GM19099 (cell line): ENCODE measurements around the gene ITGA2.

Source experiments
- POLR2A ChIP-seq: IDR thresholded peaks from 3 replicates; pipeline ENCODE4 v1.6.1; 2011; ENCODE audit warnings: low read depth; ENCODE audit not compliant: insufficient read length; ENCODE audit errors: extremely low read depth

The ITGA2 gene

DNA sequence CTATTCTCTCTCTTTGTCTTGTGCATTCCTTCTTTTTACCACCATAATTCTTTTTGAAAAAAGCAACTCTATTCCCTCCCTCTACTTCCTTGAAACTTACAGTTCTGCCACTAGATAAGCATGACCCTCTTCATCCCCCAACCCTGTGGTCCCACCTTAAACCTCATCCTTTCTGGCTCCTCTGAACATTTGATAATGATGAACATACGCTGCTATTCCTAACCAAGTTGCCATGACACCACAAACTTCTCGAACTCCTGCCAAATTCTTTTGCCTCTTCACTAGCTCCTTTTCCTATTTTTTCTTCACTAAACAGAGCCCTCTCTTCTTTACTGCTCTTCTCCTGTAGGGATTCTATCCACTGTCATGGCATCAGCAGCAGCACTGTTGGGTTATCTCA, 63.3 kb downstream of the ITGA2 start:
- no peak for TF ChIP-seq POLR2A

- no peak for TF ChIP-seq POLR2A
These were observed 64.2 kb downstream of the ITGA2 start for GRCh38 chr5:53053364-53053763.

DNA sequence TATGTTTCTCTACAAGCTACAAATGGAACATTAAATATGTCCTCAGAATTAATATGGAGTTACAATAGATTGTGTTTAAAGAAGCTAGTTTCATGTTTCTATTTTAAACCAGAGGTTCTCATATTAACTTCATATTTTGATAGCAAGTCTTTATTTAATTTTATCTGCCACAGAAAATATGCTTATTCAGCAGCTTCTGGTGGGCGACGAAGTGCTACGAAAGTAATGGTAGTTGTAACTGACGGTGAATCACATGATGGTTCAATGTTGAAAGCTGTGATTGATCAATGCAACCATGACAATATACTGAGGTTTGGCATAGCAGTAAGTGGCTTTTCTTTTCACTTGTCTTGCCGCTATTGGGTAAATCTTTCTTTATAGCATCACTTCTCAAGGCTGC, 66.2 kb downstream of the ITGA2 start:
- no peak for TF ChIP-seq POLR2A

GRCh38 chr5:53059281-53059680, 70.1 kb downstream of the ITGA2 start:
- TF ChIP-seq POLR2A: no peak

- no peak for TF ChIP-seq POLR2A
These were observed 74.0 kb downstream of the ITGA2 start for GRCh38 chr5:53063176-53063575.

GRCh38 chr5:53063791-53064190, 74.6 kb downstream of the ITGA2 start:
- no peak for TF ChIP-seq POLR2A

DNA sequence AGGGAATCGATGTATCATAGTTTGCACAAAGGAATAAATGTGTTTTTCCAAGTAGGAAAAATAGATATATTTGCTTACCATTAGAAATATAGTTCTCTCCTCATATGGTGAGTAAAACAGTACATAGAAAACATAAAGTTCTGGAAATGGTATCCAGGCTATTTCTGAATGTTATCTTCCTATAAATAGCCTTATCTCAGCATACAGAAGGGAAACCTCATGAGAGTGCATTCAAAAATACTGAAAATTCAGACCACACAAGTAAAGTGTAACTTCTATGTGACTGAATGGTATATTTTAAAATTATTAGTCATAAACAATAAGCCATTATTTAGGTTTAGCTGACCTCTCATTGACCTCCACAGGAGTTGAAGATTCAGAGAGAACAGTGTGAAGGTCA, 76.9 kb downstream of the ITGA2 start:
- no peak for TF ChIP-seq POLR2A

DNA sequence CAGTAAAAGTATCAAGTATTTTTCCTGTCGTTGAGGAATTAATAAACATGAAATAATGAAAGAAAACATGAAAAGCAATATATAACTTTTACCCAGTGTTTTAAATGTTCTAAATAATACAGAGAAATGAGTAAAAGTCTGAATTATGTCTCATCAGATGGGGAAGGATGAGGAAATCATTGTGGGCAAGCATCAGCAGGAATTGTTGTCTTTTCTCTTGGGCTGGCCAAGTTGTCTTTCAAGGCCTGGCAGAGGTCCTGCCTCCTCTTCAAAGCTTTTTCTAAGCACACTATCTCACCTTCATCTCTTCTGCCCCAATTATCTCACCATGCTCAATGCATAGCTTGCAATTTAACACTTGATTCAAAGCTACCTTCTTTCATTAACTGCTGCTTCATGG, 78.5 kb downstream of the ITGA2 start:
- TF ChIP-seq POLR2A: no peak

DNA sequence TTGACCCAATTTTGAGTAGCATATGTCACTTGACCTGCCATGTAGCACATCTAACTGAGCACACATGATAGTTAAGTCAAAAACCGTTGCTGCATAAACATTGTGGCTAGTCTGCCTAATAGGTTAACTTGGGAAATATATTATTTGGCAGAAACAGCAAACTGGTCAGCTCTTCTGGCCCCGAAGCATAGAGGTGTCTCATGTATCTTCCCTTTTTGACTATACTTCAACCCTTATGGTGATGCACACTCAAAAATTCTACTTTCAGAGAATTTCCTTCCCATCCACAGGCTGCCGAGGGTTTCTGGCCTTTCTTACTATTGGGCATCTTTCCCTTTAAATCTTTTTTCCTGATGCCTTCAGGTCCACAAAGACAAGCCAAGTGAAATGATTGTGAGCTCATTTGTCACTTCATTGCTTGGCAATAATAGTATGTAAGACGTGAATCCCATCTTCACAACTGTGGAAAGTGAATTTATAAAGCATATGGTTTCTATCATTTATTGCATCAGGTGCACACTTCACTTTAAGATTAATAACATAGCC, 79.2 kb downstream of the ITGA2 start:
- no peak for TF ChIP-seq POLR2A

GRCh38 chr5:53069626-53070025, 80.5 kb downstream of the ITGA2 start:
- TF ChIP-seq POLR2A: no peak

DNA sequence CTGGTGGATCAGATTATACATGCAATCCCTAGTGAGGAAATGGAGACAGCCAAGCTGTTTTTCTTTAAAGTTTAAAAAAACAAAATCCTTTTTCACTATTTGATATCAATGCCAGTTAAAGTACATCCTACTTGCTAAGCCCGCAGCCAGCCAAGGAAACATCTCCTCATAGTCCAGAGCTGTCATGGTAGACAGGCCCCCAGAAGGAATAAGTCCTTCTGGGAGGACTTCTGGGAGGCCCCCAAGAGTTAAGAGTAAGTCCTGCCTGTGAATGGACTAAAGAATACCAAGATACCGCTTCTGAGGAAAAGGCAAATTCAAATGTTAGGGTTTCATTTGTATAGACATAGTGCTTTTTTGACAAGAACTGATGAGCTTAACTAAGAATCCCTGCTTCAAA, 82.1 kb downstream of the ITGA2 start:
- TF ChIP-seq POLR2A: no peak

GRCh38 chr5:53071738-53072137, 82.6 kb downstream of the ITGA2 start:
- TF ChIP-seq POLR2A: no peak

GRCh38 chr5:53073348-53073747, 84.2 kb downstream of the ITGA2 start:
- TF ChIP-seq POLR2A: no peak

- no peak for TF ChIP-seq POLR2A
These were observed 86.9 kb downstream of the ITGA2 start for GRCh38 chr5:53076014-53076583.

- TF ChIP-seq POLR2A: no peak
These were observed 91.1 kb downstream of the ITGA2 start for GRCh38 chr5:53080271-53080670.

GRCh38 chr5:53083927-53084326, 94.8 kb downstream of the ITGA2 start:
- no peak for TF ChIP-seq POLR2A
